Measurements from ENCODE around the gene DLX2.

DLX2 gene

GRCh38 chr2:172053486-172053885 is 49.2 kb downstream of the DLX2 start:
- DNase-seq (ENCODE audit: low read depth), result no peak

- DNase-seq (ENCODE audit: low read depth), result no peak
These were observed 50.4 kb downstream of the DLX2 start for GRCh38 chr2:172052000-172052983.

- no peak for DNase-seq (ENCODE audit: low read depth)
These were observed 52.1 kb downstream of the DLX2 start for GRCh38 chr2:172050479-172051125.

- DNase-seq (ENCODE audit: low read depth), result no peak
These were observed 53.1 kb downstream of the DLX2 start for GRCh38 chr2:172049567-172050120.

Data from HS-27A (cell line).